GM19455 (cell line): ENCODE measurements around the gene CD177.
"Not testable (repeated sequence)": the region's sequence is repeated elsewhere in the genome, so short reads cannot be mapped to it uniquely, and the experiment has no call there.

Source experiments
- ATAC-seq: cut with Tn5 transposase; IDR thresholded peaks from one replicate; pipeline ENCODE4 v1.9.1; 2021; ENCODE audit not compliant: unreplicated experiment

The CD177 gene

DNA sequence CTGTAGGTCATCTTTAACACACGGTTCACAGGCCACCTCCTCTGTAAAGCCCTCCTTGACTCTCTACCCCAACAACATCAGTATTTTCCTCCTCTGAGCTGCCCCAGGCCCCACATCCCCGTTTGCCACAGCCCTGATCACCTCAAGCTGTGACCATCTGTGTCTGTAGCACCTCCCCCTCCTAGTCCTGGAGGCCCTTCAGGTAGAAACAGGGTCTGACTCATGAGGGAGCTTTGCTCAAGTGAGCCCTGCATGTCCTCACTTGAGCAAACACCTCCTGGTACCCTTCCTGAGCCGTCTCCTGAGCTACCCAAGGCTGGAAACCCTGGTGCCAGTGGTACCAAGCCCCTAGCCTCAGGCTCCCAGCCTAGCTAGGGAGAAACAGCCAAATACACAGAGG, 24.1 kb downstream of the CD177 start:
- not testable (repeated sequence) for ATAC-seq

GRCh38 chr19:43380008-43380407, 26.5 kb downstream of the CD177 start:
- ATAC-seq = no peak

DNA sequence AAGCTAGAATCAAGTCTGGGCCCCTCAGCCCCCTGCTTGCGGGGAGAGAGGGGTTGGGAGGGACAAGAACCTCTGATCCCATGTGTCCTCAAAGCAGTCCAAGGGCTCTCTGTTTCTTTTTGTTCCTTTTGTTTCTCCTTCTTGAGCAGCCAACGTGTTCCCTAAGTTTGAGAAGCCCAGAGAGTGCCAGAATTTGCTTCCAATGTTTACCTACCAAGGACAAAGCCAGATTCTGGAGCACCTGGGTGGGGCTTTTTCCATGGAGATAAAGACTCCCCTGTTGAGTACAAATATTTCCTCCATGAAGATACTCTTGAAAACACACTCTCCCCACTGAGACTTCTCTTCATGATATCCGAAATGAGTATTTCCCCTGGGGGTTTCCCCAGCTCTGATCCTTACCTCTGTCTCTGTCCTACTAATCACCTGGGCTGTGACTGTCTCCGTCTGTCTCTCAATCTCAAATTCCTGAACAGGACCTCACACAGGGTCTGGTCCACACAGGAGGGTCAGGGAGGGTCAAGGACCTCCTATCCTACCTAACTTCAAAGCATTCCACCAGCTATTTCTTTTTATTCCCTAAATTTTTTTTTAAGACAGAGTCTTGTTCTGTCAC, 27.4 kb downstream of the CD177 start:
- no peak for ATAC-seq

DNA sequence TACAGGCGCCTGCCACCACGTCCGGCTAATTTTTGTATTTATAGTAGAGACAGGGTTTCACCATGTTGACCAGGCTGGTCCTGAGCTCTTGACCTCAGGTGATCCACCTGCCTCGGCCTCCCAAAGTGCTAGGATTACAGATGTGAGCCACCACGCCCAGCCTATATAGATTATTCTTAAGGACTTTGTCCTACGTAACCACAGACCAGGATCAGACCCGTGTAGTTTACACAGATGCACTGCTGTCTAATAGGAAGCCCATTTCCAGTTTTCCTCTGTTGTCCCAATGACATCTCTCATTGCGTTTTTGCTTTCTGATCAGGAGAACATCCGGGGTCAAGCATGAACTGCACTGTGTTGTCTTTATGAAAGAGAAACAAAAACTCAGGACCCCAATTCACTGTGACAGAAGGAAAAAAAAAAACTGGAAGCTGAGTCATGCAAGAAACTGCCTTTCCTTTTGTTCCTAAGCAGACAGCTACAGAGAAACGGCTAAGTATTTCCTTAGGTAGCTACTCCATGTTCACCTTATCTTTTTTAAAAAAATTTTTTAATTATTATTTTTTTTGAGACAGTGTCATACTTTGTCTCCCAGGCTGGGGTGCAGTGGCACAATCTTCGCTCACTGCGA, 29.2 kb downstream of the CD177 start:
- ATAC-seq = not testable (repeated sequence)

DNA sequence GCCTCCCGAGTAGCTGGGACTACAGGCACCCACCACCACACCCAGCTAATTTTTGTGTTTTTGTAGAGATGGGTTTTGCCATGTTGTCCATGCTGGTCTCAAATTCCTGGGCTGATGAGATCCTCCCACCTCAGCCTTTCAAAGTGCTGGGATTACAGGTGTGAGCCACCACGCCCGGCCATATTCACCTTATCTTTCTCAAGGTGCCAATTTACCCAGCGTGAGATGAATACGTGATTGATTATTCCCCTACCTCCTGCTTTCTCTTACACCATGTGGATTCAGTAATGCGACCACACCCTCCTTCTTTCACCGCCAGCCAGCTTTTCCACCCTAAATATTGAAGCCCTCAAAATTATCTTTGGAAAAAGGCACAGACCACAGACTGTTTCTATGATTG, 29.8 kb downstream of the CD177 start:
- not testable (repeated sequence) for ATAC-seq

DNA sequence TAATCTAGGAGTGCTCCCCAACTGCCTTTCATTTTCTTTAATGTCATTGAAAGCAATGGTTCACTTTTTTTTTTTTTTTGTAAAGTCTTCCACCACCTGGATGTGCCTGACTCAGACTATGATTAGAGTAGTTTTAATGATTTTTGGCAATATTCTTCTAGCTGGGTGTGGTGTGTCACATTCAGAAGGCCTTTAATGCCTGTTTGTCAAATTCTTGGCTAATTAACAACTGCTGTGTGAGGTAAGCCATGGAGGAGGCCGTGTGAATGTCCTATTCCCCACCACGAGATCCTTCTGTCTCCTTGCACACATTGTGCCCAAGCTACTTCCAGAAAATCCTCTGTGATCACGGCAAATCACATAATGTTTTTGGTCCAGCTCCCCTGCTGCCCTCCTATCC, 30.3 kb downstream of the CD177 start:
- ATAC-seq = not testable (repeated sequence)

DNA sequence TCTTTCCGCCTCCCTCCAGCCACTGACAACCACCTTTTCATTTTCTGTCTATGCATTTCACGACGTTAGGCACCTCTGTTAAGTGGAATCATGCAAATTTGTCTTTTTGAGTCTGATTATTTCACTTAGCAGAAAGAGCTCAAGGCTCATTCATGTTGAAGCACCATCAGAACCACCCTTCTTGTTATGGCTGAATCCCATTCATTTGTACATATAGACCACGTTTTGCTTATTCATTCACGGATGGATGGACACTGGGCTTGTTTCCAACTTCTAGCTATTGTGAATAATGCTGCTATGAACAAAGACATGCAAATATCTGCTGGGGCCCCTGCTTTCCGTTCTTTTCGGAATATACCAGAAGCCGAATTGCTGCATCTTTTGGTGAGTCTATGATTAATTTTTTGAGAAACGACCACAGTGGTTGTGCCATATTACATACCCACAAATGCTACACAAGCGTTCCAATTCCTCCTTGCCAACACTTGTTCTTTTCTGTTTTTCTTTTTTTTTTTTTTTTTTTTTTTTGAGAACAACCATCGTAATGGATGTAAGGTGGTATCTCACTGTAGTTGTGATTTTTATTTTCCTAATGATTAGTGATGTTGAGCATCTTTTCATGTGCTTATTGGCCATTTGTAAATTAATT, 37.5 kb downstream of the CD177 start:
- not testable (repeated sequence) for ATAC-seq

DNA sequence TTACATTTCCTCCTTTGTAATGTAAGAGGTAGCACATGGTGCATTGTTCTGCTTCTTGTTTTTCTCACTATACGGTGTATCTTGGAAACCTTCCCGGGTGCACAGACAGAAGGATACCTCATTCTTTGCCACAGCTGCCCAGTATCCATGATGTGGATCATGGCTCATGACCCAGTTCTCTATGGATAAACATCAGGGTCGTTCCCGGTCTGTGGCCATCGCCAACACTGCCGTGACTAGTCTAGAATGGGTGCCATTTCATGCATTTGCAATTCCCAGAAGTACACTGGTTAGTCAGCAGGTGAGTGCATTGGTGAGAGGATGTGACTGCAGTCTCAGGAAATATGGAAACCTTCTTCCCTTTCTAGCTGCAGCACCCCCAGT, 38.1 kb downstream of the CD177 start:
- ATAC-seq = not testable (repeated sequence)

- not testable (repeated sequence) for ATAC-seq
Measured at GRCh38 chr19:43393501-43393900, 40.0 kb downstream of the CD177 start.

DNA sequence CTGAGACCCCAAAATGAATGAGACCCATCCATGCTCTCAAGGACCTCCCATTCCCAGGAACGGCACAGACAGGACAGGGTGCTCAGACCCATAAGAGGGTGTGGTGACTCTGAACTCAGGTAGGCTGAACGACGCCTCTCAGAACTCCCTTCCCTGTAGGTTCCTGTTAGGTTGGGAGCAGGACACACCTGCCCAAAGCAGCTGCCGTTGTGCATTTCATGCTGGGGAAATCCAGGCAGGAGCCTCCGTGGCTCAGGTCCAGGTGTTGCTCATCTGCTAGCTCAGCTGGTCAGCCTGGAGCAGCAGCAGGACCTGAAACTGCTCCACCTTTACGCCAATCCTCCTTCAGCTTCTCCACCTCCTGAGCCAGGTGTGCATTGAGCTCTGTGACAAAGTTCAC, 42.1 kb downstream of the CD177 start:
- ATAC-seq = no peak

- ATAC-seq = no peak
Measured at GRCh38 chr19:43406297-43406696, 52.8 kb downstream of the CD177 start.

GRCh38 chr19:43407416-43408005, 54.0 kb downstream of the CD177 start:
- ATAC-seq = no peak

DNA sequence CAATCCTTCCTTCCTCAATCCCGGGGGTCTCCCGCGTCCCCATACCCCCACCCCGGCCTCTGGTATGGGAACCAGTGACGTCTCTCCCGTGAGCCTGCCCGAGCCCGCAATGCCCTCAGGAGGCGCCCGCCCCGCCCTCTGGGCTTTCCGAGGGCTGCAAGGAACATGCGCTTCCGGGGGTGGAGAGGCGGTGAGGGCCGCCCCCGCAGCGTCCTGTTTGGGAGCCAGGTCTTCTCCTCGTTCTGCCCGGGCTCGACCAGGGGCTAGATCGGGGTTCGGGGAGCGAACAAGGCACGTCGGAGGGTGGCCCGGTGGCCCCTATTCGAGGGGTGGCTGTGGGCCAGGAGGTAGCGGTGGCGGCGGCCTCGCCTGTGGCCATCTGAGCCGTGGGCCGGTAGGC, 54.6 kb downstream of the CD177 start:
- no peak for ATAC-seq

DNA sequence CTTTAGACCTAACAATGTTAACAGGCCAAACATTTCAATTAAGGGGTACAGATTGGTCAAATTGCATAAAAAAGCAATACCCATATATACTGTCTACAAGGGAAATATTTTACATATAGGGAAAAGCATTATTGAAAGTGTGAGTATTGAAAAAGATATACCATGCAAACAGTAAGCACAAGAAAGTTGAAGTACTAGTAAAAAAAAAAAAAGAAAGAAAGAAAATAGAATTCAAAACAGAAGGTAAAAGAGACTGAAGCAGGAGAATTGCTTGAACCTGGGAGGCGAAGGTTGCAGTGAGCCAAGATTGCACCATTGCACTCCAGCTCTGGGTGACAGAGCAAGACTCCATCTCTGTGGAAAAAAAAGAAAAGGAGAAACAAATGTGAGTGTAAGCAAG, 55.9 kb downstream of the CD177 start:
- ATAC-seq = no peak

DNA sequence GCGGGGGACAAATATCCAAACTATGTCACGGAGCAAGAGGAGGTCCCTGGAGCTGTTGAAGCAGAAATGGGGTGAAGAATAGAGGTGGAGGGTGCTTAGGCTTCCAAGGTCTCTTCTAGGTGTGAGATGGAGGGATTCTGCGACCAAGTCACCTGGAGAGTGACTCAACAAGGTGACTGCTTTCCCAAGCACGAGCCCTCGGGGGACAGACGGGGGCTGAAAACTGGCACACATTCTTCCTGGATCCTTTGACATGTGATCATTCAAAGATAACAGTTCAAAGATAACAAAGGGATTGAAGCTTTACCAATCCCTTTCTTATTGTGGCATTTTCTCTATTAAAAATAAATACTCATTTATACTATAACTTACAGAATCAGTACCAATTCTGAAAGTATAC, 59.0 kb downstream of the CD177 start:
- no peak for ATAC-seq
